Esophagus muscularis mucosa (tissue), 3 donors: ENCODE results near the gene L3HYPDH.

ENCODE experiments used
- CTCF ChIP-seq, 3 experiments: fragments of 200-600 bp in 2 of 3; fragments of 450-650 bp in 1 of 3; sonication (generic) in 2 of 3; IDR thresholded peaks; one replicate each; pipeline ENCODE4 v1.5.1; 2017 to 2019; ENCODE audit warnings: antibody characterized with exemption in 3 of 3, mild to moderate bottlenecking in 2 of 3, moderate library complexity in 1 of 3
- EP300 ChIP-seq: sonication (generic); formaldehyde crosslinking; IDR thresholded peaks from one replicate; pipeline ENCODE4 v1.6.1; 2017; ENCODE audit warnings: antibody characterized with exemption

DNA sequence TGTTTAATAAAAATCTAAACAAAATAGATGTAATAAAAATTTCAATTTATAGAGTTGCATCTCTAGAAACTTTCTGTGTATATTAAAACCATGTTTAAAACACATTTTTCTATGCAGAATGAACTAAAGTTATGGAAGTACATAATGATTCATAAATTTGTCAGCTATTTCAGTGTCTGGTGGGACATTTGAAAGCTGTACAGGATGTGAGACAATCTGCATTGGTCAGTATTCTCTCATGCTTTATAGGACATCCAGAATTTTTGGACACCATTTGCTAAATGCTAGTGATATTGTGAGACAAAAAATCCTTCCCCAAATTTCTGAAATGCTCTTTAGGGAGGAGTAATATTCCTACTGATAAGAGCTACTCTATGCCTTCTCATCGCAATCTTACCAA lies 32.4 kb downstream of the L3HYPDH start:
- no peak for TF ChIP-seq CTCF (IDR thresholded peaks at IDR 0.05)
- TF ChIP-seq EP300, result no peak
